Thoracic aorta (tissue), 2 donors: Measurements from ENCODE around the gene ALDH3B2. TPM values are rescaled to one million over a fixed set of nuclear protein-coding genes. Genes with fewer than 3 reads are reported as not detected.

Experiments
- ATAC-seq: fragments of 150-250 bp; one replicate; pipeline ENCODE4 v1.8.0; 2017; ENCODE audit warnings: low read depth; ENCODE audit not compliant: insufficient number of reproducible peaks, low FRiP score
- DNase-seq: peaks from one replicate; pipeline ENCODE4 v3.0.0-alpha.2; 2020; ENCODE audit warnings: low spot score
- H3K27ac ChIP-seq, 2 donors: fragments of 200-600 bp; sonication (generic); 1 replicate in 1 of 2; 2 replicates in 1 of 2; pipeline ENCODE4 v1.5.1; 2016; ENCODE audit warnings: mild to moderate bottlenecking in 2 of 2, moderate library complexity in 2 of 2
- H3K27me3 ChIP-seq: fragments of 200-600 bp; sonication (generic); replicated peaks from 2 replicates; pipeline ENCODE4 v1.6.0; 2016; ENCODE audit warnings: mild to moderate bottlenecking; ENCODE audit not compliant: insufficient read depth
- H3K36me3 ChIP-seq: fragments of 200-600 bp; sonication (generic); one replicate; pipeline ENCODE4 v1.5.1; 2016
- H3K4me1 ChIP-seq, 2 donors: fragments of 200-600 bp; sonication (generic); 1 replicate in 1 of 2; 2 replicates in 1 of 2; pipeline versions ENCODE4 v1.5.1 to v1.6.0; 2016; ENCODE audit warnings: low read depth in 2 of 2, mild to moderate bottlenecking in 1 of 2; ENCODE audit not compliant: control insufficient read depth in 1 of 2
- H3K4me3 ChIP-seq: fragments of 200-600 bp; sonication (generic); 2 replicates; pipeline ENCODE4 v1.5.1; 2016; ENCODE audit warnings: mild to moderate bottlenecking
- H3K9me3 ChIP-seq: fragments of 200-600 bp; sonication (generic); 2 replicates; pipeline ENCODE4 v1.5.1; 2016
- total RNA-seq, 2 donors: library from RNA; depleted of rRNA; stranded (reverse); fragments of >200 nt; gene quantifications; one replicate each; pipeline versions ENCODE4 v1.1.0 to v1.2.3, GENCODE V29; 2016
- TF ChIP-seq, protein P1 (sequence below): fragments of 200-600 bp; sonication (generic); IDR thresholded peaks from one replicate; pipeline ENCODE4 v1.5.1; 2019; ENCODE audit warnings: antibody characterized with exemption

ALDH3B2 gene
- total RNA-seq, 2 donors from 2014 or later = not detected

DNA sequence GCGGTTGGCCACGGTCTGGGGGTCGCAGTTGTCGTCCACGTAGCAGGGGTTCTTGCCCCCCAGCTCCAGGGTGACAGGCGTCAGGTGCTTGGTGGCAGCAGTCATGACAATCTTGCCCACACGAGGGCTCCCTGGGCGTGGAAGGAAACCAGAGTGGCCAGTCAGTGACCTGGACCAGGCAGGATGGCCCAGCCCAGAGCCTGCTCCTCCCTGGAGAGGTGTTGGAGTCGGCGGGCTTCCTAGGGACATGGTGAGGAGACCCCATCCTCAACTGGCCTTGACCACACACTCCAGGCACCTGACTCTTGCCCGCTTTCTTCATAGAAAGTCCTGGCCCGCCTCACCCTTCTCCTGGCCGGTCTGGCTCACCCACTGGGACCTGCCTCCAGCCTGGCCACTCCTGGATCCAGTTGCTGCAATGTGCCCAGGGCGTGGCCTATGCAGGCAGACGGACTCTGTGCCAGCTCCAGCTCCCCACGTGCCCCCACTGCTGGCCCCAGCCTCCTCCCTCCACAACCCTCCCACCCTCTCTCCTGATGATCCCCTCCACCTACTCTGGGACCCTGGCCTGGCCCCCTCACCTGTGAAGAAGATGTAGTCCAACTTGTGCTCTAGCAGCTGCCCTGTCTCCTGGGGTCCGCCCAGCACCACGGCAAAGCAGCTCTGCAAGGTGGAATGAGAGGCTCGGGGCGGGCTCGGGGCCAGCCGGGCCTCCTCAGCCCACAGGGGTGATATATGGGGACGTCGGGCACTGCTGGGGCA, 8.7 kb downstream of the ALDH3B2 start:
- Histone ChIP-seq H3K4me3 (no peak overlapping the region), H3K36me3 (no peaks in the 10 kb centered on the region), H3K4me1 (no peaks in the 10 kb centered on the region), H3K27ac (no peak overlapping the region), H3K9me3 (no peaks in the 10 kb centered on the region), H3K27me3 (no peaks in the 10 kb centered on the region)
- DNase-seq = no peak
- TF ChIP-seq, protein P1, sequence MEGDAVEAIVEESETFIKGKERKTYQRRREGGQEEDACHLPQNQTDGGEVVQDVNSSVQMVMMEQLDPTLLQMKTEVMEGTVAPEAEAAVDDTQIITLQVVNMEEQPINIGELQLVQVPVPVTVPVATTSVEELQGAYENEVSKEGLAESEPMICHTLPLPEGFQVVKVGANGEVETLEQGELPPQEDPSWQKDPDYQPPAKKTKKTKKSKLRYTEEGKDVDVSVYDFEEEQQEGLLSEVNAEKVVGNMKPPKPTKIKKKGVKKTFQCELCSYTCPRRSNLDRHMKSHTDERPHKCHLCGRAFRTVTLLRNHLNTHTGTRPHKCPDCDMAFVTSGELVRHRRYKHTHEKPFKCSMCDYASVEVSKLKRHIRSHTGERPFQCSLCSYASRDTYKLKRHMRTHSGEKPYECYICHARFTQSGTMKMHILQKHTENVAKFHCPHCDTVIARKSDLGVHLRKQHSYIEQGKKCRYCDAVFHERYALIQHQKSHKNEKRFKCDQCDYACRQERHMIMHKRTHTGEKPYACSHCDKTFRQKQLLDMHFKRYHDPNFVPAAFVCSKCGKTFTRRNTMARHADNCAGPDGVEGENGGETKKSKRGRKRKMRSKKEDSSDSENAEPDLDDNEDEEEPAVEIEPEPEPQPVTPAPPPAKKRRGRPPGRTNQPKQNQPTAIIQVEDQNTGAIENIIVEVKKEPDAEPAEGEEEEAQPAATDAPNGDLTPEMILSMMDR = no peak
- ATAC-seq = no peak

DNA sequence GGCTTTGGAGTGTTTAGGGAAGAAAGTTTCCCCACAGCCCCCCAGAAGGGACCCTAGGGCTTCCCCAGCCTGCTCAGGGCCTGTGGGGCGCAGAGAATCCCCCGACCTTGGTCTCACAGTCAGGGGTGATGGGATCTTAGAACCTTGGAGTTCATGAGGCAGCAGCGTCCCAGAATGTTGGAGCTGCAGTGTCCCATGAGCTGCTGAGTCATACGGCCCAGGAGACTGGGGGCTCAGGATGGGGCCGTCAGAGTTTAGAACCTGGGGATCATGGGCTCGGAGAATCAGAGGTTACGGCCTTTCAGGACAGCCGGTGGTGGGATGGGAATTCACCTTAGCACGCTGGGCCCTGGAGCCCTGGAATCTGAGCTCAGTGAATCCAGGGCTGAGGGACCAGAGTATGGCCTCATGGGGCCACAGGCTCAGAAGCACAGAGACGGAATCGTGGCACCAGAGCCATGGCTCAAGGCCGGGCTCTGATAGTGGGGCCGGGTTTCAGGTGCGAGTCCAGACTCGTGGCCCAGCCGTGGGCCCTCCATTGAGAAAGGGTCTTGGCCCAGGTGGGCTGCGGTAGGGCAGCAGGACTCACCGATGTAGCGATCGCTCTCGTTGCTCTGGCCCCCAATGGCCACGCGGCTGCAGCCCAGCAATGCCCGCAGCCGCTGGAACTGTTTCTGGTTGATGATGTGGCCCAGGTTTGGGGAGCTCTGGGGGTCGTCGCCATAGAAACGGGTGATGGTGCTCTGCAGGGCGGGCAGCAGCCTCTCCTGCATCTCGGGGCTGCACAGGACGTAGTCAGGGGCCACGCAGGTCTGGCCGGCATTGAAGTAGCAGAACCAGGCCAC, 9.5 kb downstream of the ALDH3B2 start:
- no peaks in the 10 kb centered on the region for H3K36me3 ChIP-seq
- H3K4me3 ChIP-seq = no peak overlapping the region
- TF ChIP-seq, protein P1 = no peak
- ATAC-seq = no peak
- no peaks in the 10 kb centered on the region for H3K27me3 ChIP-seq
- no peaks in the 10 kb centered on the region for H3K9me3 ChIP-seq
- no peak overlapping the region for H3K27ac ChIP-seq
- no peaks in the 10 kb centered on the region for H3K4me1 ChIP-seq
- no peak for DNase-seq

DNA sequence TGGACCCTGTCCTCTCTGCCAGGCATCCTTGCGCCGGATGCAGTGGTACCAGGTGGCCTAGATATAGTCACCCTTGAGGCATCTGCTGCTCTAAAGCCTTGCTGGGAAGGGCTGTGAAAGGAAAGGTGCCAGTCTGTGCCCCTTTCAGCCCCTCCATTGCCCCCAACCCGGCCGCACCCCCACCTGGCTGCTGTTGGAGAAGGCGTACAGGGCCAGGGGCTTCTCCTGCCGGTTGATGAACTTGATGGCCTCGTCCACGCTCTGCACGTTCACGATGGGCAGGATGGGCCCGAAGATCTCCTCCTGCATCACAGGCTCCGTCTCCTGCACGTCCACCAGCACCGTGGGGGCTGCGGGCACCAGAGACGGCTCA, 10.2 kb downstream of the ALDH3B2 start:
- no peak overlapping the region for H3K4me3 ChIP-seq
- no peak for ATAC-seq
- no peaks in the 10 kb centered on the region for H3K9me3 ChIP-seq
- TF ChIP-seq, protein P1 = no peak
- H3K27ac ChIP-seq = no peak overlapping the region
- no peaks in the 10 kb centered on the region for H3K27me3 ChIP-seq
- no peaks in the 10 kb centered on the region for H3K36me3 ChIP-seq
- H3K4me1 ChIP-seq = no peaks in the 10 kb centered on the region
- DNase-seq = no peak

DNA sequence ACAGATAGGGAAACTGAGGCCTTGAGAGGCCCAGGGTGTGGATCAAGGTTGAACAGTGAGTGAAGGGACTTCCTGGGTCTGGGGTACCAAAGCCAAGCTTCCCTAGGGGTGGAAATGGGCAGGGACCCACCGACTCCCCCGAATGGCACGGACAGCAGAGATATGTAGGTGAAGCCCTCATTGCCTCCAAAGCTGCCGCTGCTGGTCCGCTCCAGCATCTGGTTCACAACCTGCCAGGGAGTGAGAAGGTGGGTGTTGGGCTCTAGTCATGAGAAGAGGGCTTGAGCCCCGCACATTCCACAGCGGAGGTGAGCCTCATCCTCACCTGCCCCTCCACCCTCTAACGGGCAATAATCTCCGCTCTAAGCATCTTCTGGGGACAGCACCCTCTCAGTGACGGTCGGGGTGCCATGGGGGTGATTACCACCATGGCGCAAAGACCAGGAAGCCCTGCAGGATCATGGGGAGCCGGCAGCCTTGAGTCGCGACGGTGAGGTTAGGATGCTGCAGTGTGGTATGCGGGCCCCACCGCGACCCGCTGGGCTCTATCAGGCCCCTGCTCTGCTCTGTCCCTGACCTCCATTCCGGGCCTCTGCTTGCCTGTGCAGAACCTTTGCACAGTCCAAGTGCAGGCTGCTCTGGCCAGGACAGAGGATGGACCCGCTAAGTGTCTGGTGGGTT, 10.8 kb downstream of the ALDH3B2 start:
- DNase-seq = no peak
- H3K4me1 ChIP-seq = no peaks in the 10 kb centered on the region
- H3K4me3 ChIP-seq = no peak overlapping the region
- TF ChIP-seq, protein P1 = no peak
- no peak for ATAC-seq
- no peaks in the 10 kb centered on the region for H3K9me3 ChIP-seq
- no peaks in the 10 kb centered on the region for H3K36me3 ChIP-seq
- H3K27ac ChIP-seq = no peak overlapping the region
- H3K27me3 ChIP-seq = no peaks in the 10 kb centered on the region
